OCI-LY7 (cell line): ENCODE data around the gene PDGFB. TPM values are rescaled to one million over a fixed set of nuclear protein-coding genes. Genes with fewer than 3 reads are reported as not detected.

ENCODE experiments used
- BruUV-seq: library from RNA; stranded (reverse); fragments of 400-500 nt; replicated peaks from 2 replicates; lab custom pipeline; 2021; lab: Mats Ljungman, UMichigan
- CTCF ChIA-PET: fragments of 300-600 bp; sonication (Branson Sonifier 250); formaldehyde crosslinking; loops from one replicate; lab custom pipeline; 2022; ENCODE audit warnings: antibody characterized with exemption; ENCODE audit not compliant: unreplicated experiment; lab: Charles Lee
- POLR2A ChIA-PET: fragments of 300-600 bp; sonication (Branson Sonifier 250); formaldehyde crosslinking; loops from one replicate; lab custom pipeline; 2022; ENCODE audit warnings: antibody characterized with exemption; lab: Charles Lee
- DNase-seq: peaks from one replicate; pipeline ENCODE4 v3.0.0-alpha.2; 2015; ENCODE audit warnings: low spot score
- H2AFZ ChIP-seq: fragments of 200-600 bp; sonication (generic), shearing (Covaris generic); 2 replicates; pipeline ENCODE4 v1.6.1; 2014; ENCODE audit warnings: mild to moderate bottlenecking, antibody characterized with exemption, low read length, moderate library complexity
- H3K27ac ChIP-seq: fragments of 200-600 bp; sonication (generic); 2 replicates; pipeline ENCODE4 v1.5.1; 2014; ENCODE audit warnings: mixed run types, low read depth, mild to moderate bottlenecking, moderate library complexity, low read length, inconsistent platforms; ENCODE audit not compliant: poor library complexity, severe bottlenecking
- H3K36me3 ChIP-seq: fragments of 200-600 bp; sonication (generic); 2 replicates; pipeline ENCODE4 v1.6.1; 2014; ENCODE audit warnings: mild to moderate bottlenecking, antibody characterized with exemption, low read length, moderate library complexity, mixed read lengths; ENCODE audit not compliant: insufficient read depth
- H3K4me1 ChIP-seq: fragments of 200-600 bp; sonication (generic); 2 replicates; pipeline ENCODE4 v1.5.1; 2014; ENCODE audit warnings: mild to moderate bottlenecking, low read length; ENCODE audit not compliant: insufficient read depth, poor library complexity, severe bottlenecking
- H3K4me2 ChIP-seq: fragments of 200-600 bp; sonication (generic); 2 replicates; pipeline ENCODE4 v1.6.1; 2014; ENCODE audit warnings: mild to moderate bottlenecking, low read length
- H3K4me3 ChIP-seq: fragments of 200-600 bp; sonication (generic); 2 replicates; pipeline ENCODE4 v1.5.1; 2014; ENCODE audit warnings: mild to moderate bottlenecking, low read depth, low read length; ENCODE audit not compliant: poor library complexity, severe bottlenecking
- H3K79me2 ChIP-seq: fragments of 200-600 bp; sonication (generic); 2 replicates; pipeline ENCODE4 v1.6.1; 2016; ENCODE audit warnings: low read depth, mild to moderate bottlenecking, low read length, moderate library complexity, mixed read lengths; ENCODE audit not compliant: insufficient read depth
- H3K9me2 ChIP-seq: fragments of 200-600 bp; sonication (generic); 2 replicates; pipeline ENCODE4 v1.6.1; 2016; ENCODE audit warnings: mild to moderate bottlenecking, low read length, mixed read lengths; ENCODE audit not compliant: insufficient read depth
- H3K9me3 ChIP-seq: fragments of 200-600 bp; sonication (generic); 2 replicates; pipeline ENCODE4 v1.6.1; 2014; ENCODE audit warnings: mild to moderate bottlenecking, mixed run types, low read length, mixed read lengths
- H4K20me1 ChIP-seq: fragments of 200-600 bp; sonication (generic); 2 replicates; pipeline ENCODE4 v1.6.1; 2014; ENCODE audit warnings: mild to moderate bottlenecking, antibody characterized with exemption, low read length, moderate library complexity, mixed read lengths; ENCODE audit not compliant: insufficient read depth
- EZH2phosphoT487 ChIP-seq: fragments of 200-600 bp; sonication (generic); IDR thresholded peaks from 2 replicates; pipeline ENCODE4 v1.6.1; 2018; ENCODE audit warnings: low read depth, borderline replicate concordance, mild to moderate bottlenecking, mixed run types, antibody characterized with exemption, low read length, moderate library complexity, mixed read lengths
- intact Hi-C: fragments of 100-400 bp; cut with micrococcal nuclease; formaldehyde crosslinking; loops from one replicate; pipeline ENCODE4 v1.10.0; 2022; ENCODE audit not compliant: unreplicated experiment
- total RNA-seq, 2 experiments: library from RNA; depleted of rRNA in 1 of 2; stranded (reverse); fragments of >200 nt in 1 of 2; shearing (Covaris generic) in 1 of 2; gene quantifications; 2 replicates each; pipeline ENCODE4 v1.2.3, GENCODE V29; 2014 to 2022
- TF ChIP-seq, protein P1 (sequence below): fragments of 200-600 bp; sonication (generic); conservative IDR thresholded peaks from 2 replicates; pipeline ENCODE4 v1.5.1; 2014; ENCODE audit warnings: mild to moderate bottlenecking, antibody characterized with exemption, low read length, moderate library complexity, mixed read lengths

The PDGFB gene
- total RNA-seq, 2 experiments from 2014 or later, result 0.27 TPM; not detected in 1

DNA sequence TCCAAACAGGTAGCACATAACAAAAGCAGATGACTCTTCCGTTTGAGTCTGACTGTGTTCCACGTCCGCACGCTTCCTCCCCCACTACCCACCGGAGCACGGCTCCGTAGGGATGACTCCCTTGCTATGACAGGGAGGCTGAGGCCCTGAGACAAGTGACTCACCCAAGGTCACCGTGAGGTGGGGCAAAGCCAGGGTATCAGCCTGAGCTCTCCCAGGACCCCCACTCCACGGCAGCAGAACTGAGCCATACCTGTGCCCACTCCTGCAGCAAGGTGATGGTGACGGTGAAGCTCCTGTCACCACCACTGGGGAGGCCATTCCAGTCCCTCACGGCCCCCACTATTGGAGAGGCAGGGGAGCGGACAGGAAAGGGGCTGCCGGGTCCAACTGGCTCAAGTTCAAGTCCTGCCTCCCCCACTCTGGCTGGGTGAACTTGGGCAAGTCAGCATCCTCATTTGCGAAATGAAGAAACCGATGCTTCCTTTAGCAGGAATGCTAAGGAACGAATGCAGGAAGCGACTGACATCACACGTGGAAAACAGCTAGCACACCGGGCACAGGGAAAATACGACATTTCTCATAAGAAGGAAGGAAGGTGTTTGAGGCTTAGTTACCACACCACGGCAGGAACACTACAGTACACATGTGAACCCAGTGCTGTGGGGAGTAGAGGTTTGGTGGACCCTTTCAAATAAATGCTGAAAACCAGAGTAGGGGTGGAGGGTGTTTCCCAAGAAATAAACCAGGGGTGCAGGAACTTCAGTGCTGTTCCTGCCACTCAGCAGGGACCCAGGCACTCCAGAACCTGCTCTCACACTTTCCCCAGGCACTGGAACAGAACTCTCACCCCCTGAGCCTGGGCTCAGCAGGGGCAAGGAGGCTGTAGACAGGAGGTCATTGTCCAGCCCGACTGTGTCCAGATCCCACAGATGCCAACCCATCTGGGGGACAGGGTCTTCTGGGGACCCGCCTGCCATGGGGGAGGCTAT is 59.9 kb downstream of the PDGFB start:
- H3K4me3 ChIP-seq, result no peak overlapping the region
- POLR2A ChIA-PET, result no interaction called here
- H3K9me2 ChIP-seq, result no peaks in the 10 kb centered on the region
- no peaks in the 10 kb centered on the region for H4K20me1 ChIP-seq
- no TSS peak for BruUV-seq
- H3K4me1 ChIP-seq, result no peaks in the 10 kb centered on the region
- no peak overlapping the region for H2AFZ ChIP-seq
- no peak for TF ChIP-seq EZH2phosphoT487
- TF ChIP-seq, protein P1, sequence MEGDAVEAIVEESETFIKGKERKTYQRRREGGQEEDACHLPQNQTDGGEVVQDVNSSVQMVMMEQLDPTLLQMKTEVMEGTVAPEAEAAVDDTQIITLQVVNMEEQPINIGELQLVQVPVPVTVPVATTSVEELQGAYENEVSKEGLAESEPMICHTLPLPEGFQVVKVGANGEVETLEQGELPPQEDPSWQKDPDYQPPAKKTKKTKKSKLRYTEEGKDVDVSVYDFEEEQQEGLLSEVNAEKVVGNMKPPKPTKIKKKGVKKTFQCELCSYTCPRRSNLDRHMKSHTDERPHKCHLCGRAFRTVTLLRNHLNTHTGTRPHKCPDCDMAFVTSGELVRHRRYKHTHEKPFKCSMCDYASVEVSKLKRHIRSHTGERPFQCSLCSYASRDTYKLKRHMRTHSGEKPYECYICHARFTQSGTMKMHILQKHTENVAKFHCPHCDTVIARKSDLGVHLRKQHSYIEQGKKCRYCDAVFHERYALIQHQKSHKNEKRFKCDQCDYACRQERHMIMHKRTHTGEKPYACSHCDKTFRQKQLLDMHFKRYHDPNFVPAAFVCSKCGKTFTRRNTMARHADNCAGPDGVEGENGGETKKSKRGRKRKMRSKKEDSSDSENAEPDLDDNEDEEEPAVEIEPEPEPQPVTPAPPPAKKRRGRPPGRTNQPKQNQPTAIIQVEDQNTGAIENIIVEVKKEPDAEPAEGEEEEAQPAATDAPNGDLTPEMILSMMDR, result no peak
- no peak overlapping the region for H3K4me2 ChIP-seq
- CTCF ChIA-PET, result interaction anchor here (0.6 kb wide), 1 partner anchor 15 kb away, joined by 3 read pairs; no protein-coding TSS in a partner anchor
- peaks cover 5% of the 10 kb centered on the region; the same call in 1 of the 2 replicates for H3K9me3 ChIP-seq
- no peak overlapping the region for H3K27ac ChIP-seq
- no peaks in the 10 kb centered on the region for H3K79me2 ChIP-seq
- intact Hi-C loops, result no loop called here
- no peaks in the 10 kb centered on the region for H3K36me3 ChIP-seq
- no peak for DNase-seq

DNA sequence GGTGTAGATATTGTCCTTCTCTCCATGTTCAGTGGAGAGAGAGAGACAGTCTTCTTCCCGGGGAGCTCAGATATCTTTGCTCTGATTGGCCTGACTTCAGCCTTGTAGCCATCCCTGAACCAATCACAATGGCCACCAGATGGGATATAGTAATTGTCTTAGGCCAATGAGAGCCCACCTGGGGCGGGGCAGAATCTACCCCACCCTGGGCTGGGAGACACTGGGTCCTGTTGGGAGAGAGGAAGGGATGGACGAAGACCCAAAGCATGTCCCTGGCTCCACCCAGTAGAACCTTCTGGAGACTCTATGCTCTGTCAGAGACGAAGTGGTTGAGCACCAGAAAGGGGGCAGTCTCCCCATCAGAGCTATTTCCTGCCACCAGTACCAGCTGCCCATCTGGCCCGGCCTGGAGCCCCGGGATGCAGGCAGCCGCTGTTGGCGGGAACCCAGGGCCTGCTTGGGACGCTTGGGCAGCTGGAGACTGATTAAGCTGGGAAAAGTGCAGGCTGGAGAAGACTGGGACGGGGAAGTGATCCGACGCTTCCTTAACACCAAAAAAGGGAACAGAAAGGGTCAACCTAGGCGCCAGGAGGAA is 60.7 kb downstream of the PDGFB start:
- no peak overlapping the region; the same call in 1 of the 2 replicates for H2AFZ ChIP-seq
- no TSS peak for BruUV-seq
- no peaks in the 10 kb centered on the region for H3K36me3 ChIP-seq
- CTCF ChIA-PET, result no interaction called here
- no peaks in the 10 kb centered on the region for H3K4me1 ChIP-seq
- no peak for TF ChIP-seq EZH2phosphoT487
- TF ChIP-seq, protein P1, result no peak
- H3K27ac ChIP-seq, result no peak overlapping the region
- no peaks in the 10 kb centered on the region for H4K20me1 ChIP-seq
- H3K9me3 ChIP-seq, result peaks cover 5% of the 10 kb centered on the region; the same call in 1 of the 2 replicates
- no peak for DNase-seq
- H3K79me2 ChIP-seq, result no peaks in the 10 kb centered on the region
- H3K4me3 ChIP-seq, result no peak overlapping the region
- intact Hi-C loops, result no loop called here
- H3K9me2 ChIP-seq, result no peaks in the 10 kb centered on the region
- no peak overlapping the region for H3K4me2 ChIP-seq
- POLR2A ChIA-PET, result no interaction called here
